Endothelial cell (in vitro differentiated cells): ENCODE results near the gene PEAK3. TPM values are rescaled to one million over a fixed set of nuclear protein-coding genes. Genes with fewer than 3 reads are reported as not detected.

Source experiments
- DNase-seq: peaks from one replicate; pipeline ENCODE4 v3.0.0; 2021; ENCODE audit warnings: low spot score
- H3K27ac Mint-ChIP-seq: one replicate; pipeline ENCODE4 v1.8.0; 2021; ENCODE audit warnings: mixed read lengths, inconsistent platforms; ENCODE audit not compliant: unreplicated experiment
- H3K27me3 Mint-ChIP-seq: one replicate; pipeline ENCODE4 v1.8.0; 2021; ENCODE audit warnings: mild to moderate bottlenecking, moderate library complexity, mixed read lengths, inconsistent platforms; ENCODE audit not compliant: unreplicated experiment
- H3K36me3 Mint-ChIP-seq: one replicate; pipeline ENCODE4 v1.8.0; 2021; ENCODE audit warnings: mild to moderate bottlenecking, low read depth, mixed read lengths, inconsistent platforms; ENCODE audit not compliant: unreplicated experiment
- H3K4me1 Mint-ChIP-seq: one replicate; pipeline ENCODE4 v1.8.0; 2021; ENCODE audit warnings: mild to moderate bottlenecking, mixed read lengths, inconsistent platforms; ENCODE audit not compliant: unreplicated experiment
- H3K4me3 Mint-ChIP-seq: one replicate; pipeline ENCODE4 v1.8.0; 2021; ENCODE audit warnings: mild to moderate bottlenecking, mixed read lengths, inconsistent platforms; ENCODE audit not compliant: unreplicated experiment
- H3K9me3 Mint-ChIP-seq: one replicate; pipeline ENCODE4 v1.8.0; 2021; ENCODE audit warnings: mixed read lengths, inconsistent platforms; ENCODE audit not compliant: unreplicated experiment
- CTCF ChIP-seq: fragments of 200-600 bp; sonication (generic); IDR thresholded peaks from one replicate; pipeline ENCODE4 v1.5.0; 2021; ENCODE audit warnings: antibody characterized with exemption; ENCODE audit not compliant: unreplicated experiment
- total RNA-seq: library from RNA; stranded (reverse); fragmentation: NEBNext Ultra II Directional; extraction: Animal tissue kit (Norgen Biotek cat#: 25700); gene quantifications from one replicate; pipeline ENCODE4 v1.2.1, GENCODE V29; 2021; ENCODE audit not compliant: unreplicated experiment

PEAK3 gene
- total RNA-seq, 1 donor from 2014 or later: 0.97 TPM

GRCh38 chr19:2320939-2321338 is 39.0 kb upstream of the PEAK3 start:
- no peak for TF ChIP-seq CTCF
- Mint-ChIP-seq H3K36me3 (peaks cover 4% of the 10 kb centered on the region), H3K27ac (no peak overlapping the region), H3K27me3 (peaks cover 6% of the 10 kb centered on the region), H3K9me3 (no peaks in the 10 kb centered on the region), H3K4me1 (peaks cover 7% of the 10 kb centered on the region), H3K4me3 (no peak overlapping the region)
- DNase-seq: no peak

- no peak for TF ChIP-seq CTCF
- peaks cover 6% of the 10 kb centered on the region for H3K27me3 Mint-ChIP-seq
- H3K4me1 Mint-ChIP-seq: peaks cover 7% of the 10 kb centered on the region
- H3K27ac Mint-ChIP-seq: no peak overlapping the region
- no peaks in the 10 kb centered on the region for H3K9me3 Mint-ChIP-seq
- no peak overlapping the region for H3K4me3 Mint-ChIP-seq
- no peak for DNase-seq
- H3K36me3 Mint-ChIP-seq: no peaks in the 10 kb centered on the region
Measured at GRCh38 chr19:2320049-2320448, 38.1 kb upstream of the PEAK3 start.

GRCh38 chr19:2319551-2319950 is 37.6 kb upstream of the PEAK3 start:
- peaks cover 3% of the 10 kb centered on the region for H3K36me3 Mint-ChIP-seq
- no peak for DNase-seq
- H3K9me3 Mint-ChIP-seq: no peaks in the 10 kb centered on the region
- H3K4me1 Mint-ChIP-seq: peaks cover 7% of the 10 kb centered on the region
- no peak overlapping the region for H3K4me3 Mint-ChIP-seq
- no peak for TF ChIP-seq CTCF
- H3K27me3 Mint-ChIP-seq: peaks cover 6% of the 10 kb centered on the region
- no peak overlapping the region for H3K27ac Mint-ChIP-seq

- TF ChIP-seq CTCF: no peak
- Mint-ChIP-seq H3K27ac (no peak overlapping the region), H3K27me3 (peaks cover 6% of the 10 kb centered on the region), H3K9me3 (no peaks in the 10 kb centered on the region), H3K4me3 (no peak overlapping the region), H3K4me1 (peaks cover 7% of the 10 kb centered on the region), H3K36me3 (peaks cover 3% of the 10 kb centered on the region)
- no peak for DNase-seq
Measured at GRCh38 chr19:2318923-2319322, 36.9 kb upstream of the PEAK3 start.

- TF ChIP-seq CTCF: no peak
- Mint-ChIP-seq H3K27ac (no peak overlapping the region), H3K36me3 (peaks cover 7% of the 10 kb centered on the region), H3K4me1 (peaks cover 7% of the 10 kb centered on the region), H3K4me3 (no peak overlapping the region), H3K9me3 (no peaks in the 10 kb centered on the region), H3K27me3 (peaks cover 3% of the 10 kb centered on the region)
- no peak for DNase-seq
Measured at GRCh38 chr19:2317756-2318155, 35.8 kb upstream of the PEAK3 start.
